Activated T-cell treated with anti-CD3 and anti-CD28 coated beads for 48 hours (primary cell): ENCODE measurements around the gene NAV2.

Experiments
- DNase-seq: peaks from one replicate; pipeline ENCODE4 v3.0.0-alpha.2; 2020; ENCODE audit warnings: low read depth

NAV2 gene

GRCh38 chr11:19805827-19806226, 93.2 kb downstream of the NAV2 start:
- no peak for DNase-seq

- no peak for DNase-seq
Observed at GRCh38 chr11:19806251-19806650, 93.6 kb downstream of the NAV2 start.

GRCh38 chr11:19808076-19808911, 95.7 kb downstream of the NAV2 start:
- no peak for DNase-seq

- DNase-seq: no peak
Observed at GRCh38 chr11:19810852-19811251, 98.2 kb downstream of the NAV2 start.

- no peak for DNase-seq
Observed at GRCh38 chr11:19811380-19811779, 98.7 kb downstream of the NAV2 start.

- DNase-seq: no peak
Observed at GRCh38 chr11:19812096-19812495, 99.5 kb downstream of the NAV2 start.

GRCh38 chr11:19812710-19813109, 100.1 kb downstream of the NAV2 start:
- DNase-seq: no peak

- DNase-seq: no peak
Observed at GRCh38 chr11:19813158-19813879, 100.7 kb downstream of the NAV2 start.

GRCh38 chr11:19814421-19814820, 101.8 kb downstream of the NAV2 start:
- DNase-seq: no peak

- no peak for DNase-seq
Observed at GRCh38 chr11:19816040-19816439, 103.4 kb downstream of the NAV2 start.

GRCh38 chr11:19816817-19817216, 104.2 kb downstream of the NAV2 start:
- DNase-seq: no peak

- no peak for DNase-seq
Observed at GRCh38 chr11:19817265-19817851, 104.7 kb downstream of the NAV2 start.

- DNase-seq: no peak
Observed at GRCh38 chr11:19817870-19818269, 105.2 kb downstream of the NAV2 start.

- no peak for DNase-seq
Observed at GRCh38 chr11:19818619-19819018, 106.0 kb downstream of the NAV2 start.

GRCh38 chr11:19819148-19819547, 106.5 kb downstream of the NAV2 start:
- no peak for DNase-seq

- no peak for DNase-seq
Observed at GRCh38 chr11:19820100-19820499, 107.5 kb downstream of the NAV2 start.

GRCh38 chr11:19821412-19821875, 108.8 kb downstream of the NAV2 start:
- no peak for DNase-seq

GRCh38 chr11:19821993-19822392, 109.4 kb downstream of the NAV2 start:
- DNase-seq: no peak

GRCh38 chr11:19822531-19822930, 109.9 kb downstream of the NAV2 start:
- DNase-seq: no peak

GRCh38 chr11:19826606-19827005, 114.0 kb downstream of the NAV2 start:
- DNase-seq: no peak

- DNase-seq: no peak
Observed at GRCh38 chr11:19827399-19828135, 114.9 kb downstream of the NAV2 start.
